Germinal center (tissue), 1 donor: ENCODE results near the gene EDARADD.

Source experiments
- DNase-seq: peaks from one replicate; pipeline ENCODE4 v3.0.0; 2012; ENCODE audit warnings: mixed read lengths, low spot score

The EDARADD gene

DNA sequence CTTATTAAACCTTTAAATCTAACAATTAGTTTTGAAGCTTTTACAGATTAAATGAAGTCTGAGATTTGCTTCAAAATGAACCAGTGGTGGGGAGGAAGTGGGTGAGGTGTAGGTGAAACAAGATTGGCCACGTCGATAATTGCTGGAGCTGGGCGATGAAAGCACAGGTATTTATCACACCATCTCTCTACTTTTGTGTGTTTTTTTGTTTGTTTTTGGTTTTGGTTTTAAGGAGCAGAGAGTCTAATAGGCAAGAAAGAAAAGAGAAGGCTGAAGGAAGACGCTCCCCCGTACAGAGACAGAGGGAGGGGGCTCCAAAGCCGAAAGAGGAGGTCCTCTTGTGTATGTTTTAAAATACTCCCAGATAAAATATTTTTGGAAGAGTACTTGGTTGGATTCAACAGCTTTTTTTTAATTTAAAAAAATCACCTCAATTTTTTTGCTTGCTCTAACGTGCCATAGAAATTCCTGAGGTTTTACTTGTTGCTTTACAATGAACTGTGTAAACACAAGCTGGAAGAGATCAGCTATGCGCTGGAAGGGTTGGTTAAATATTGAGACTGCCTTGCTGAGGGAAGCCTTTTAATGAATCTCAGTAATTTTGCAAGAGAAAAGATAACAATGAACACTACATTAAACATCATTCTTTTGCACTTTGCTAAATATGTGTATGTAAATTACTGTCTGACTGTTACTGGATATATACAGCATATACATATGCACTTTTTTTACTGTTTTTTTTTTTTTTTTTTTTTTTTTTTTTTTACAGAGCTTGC lies 123.0 kb downstream of the EDARADD start:
- DNase-seq = no peak

DNA sequence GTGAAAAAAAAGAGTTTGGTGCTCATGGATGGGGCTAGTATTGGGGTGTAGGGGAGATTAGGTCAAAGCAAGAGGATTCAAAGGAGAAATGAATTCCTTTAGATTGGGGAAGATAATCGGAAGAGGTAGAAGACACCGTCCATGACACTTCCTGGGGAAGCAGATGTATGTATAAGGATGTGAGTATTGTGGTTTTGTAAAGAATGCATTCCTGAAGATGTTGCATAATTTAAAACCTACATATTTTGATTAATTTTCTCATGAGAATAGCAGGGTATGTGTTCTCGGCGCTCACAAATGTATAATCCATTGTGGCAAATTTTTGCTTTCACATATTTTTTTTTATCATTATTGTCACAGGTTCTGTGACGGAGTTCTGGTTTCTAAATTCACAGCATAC lies 124.2 kb downstream of the EDARADD start:
- no peak for DNase-seq

DNA sequence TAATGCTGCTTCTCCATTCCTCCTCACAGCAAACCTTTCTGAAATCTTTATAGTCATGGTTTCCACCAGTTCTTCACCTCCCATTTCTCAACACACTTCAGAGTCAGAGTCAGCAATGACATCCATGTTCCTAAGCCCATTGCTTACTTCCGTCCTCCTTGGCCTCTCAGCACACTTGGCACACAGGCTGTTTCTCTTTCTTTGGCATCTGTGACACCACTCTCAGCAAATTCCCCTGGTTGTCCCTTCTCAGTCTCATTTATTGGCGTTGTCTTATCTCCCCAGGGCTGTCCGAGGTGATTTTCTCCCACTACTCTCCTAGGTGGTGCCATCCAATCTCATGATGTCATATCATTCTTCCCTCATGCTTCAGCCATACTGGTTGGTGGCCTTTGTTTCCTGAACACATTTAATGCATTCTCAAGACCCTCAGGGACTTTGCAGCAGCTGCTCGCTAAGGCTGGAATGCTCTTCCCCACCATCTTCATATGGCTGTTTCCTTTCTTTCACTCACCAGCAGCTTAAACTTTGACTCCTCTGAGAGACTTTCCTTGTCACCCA lies 126.4 kb downstream of the EDARADD start:
- no peak for DNase-seq

DNA sequence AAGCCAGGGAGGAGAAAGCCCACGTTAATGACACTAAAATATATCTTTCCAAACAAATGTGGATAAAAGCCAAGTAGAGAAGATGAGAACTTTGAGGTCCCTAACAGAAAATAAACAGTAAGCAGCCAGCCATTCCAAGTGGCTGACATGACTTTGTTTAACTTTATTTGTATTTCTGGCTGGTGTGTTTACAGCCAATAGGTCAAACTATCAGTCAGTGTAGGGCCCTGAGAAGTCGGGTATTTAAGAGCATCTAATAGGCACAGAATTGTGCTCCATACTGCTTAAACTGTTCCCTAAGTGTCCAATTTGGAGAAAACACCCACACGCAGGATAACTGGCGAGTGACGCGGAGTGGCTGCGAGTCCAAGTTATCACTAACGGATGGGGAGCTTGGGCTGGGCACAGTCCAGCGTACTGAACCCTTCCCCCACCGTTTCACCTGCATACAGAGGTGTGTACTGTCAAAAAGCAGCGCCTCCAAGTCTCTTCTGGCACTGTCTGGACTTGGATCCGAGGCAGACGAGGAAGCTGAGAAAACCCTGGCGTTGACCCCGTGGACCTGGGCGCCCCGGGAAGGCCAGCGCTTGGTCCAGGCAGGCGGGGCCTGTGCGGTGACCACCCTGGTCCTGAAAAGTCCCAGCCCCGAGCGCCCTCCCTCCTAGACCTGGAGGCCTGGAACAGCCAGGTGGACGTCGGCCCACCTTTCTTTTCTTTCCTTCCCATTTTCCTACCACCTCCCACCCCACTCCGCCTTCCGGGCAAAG lies 129.0 kb downstream of the EDARADD start:
- DNase-seq = no peak

DNA sequence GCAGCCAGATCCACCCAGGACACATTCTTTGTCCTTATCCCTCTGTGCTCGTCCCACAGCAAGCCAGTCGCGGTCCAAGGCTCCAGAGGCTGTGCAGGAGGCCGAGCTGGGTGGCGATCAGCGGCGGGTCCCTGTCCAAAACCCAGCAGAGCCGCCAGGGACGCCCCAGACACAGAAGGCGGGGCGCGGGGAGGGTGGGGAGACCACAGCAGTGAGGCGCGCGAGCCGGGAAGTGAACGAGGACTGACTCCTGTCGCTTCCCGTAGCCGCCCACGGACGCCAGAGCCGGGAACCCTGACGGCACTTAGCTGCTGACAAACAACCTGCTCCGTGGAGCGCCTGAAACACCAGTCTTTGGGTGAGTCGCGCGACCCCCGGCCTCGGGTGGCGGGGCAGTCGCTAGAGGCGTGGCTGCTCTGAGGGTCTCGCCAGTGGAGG lies 129.6 kb downstream of the EDARADD start, which contains the start of gene LGALS8:
Gene LGALS8, plus strand, starts transcription at position 279 of the 438 bp plus-strand sequence. CDS start 2,089 bp downstream, outside the sequence.
- peak; percentile 83 for DNase-seq

DNA sequence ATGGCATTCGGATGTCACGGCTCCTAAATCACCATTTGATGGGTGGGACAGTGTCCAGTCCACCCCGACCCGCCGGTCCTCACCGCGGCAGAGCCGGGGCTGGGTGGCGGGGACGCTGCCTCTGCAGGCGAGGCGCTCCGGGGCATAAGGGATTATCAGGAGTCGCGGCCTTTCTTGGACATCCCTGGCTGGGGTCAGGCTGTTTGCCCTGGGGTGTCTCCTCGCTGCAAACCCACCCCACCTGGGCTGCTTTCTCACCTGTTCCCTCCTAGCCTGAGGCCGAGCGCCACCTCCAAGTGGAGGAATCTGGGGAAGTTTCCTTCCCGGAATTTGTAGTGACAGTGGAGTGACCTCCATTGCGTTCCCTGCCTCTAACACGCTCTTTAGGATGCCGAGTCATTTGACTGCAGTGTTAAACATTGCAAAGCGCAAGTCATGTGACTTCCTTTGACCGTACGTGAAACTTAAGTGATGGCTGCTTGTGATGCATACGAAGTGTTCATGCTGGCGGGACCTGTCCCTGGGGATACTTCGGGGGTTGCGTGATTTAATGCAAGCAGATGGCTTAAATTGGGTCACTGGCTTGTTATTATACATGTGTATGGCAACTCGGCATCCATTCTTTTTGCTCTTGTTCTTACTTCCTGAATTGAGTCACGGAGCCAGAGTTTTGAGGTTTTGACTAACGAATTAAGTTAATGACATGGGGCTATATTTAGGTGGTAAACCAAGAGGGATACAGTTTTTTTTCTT lies 130.2 kb downstream of the EDARADD start:
- DNase-seq = peak; percentile 79

DNA sequence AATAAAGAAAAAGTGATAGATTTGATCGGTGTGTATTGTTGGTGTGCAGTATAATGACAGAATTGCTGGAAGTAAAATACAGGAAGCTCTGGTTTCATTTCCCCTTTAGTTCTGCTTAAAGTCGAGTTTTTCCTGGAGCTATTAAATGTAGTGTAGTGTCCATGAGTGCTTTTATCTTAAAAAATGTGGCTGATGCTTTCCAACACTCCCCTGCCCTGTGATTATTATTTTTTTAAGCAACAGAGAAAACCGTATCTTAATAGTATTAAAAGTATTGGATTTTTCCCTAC lies 130.8 kb downstream of the EDARADD start:
- no peak for DNase-seq

DNA sequence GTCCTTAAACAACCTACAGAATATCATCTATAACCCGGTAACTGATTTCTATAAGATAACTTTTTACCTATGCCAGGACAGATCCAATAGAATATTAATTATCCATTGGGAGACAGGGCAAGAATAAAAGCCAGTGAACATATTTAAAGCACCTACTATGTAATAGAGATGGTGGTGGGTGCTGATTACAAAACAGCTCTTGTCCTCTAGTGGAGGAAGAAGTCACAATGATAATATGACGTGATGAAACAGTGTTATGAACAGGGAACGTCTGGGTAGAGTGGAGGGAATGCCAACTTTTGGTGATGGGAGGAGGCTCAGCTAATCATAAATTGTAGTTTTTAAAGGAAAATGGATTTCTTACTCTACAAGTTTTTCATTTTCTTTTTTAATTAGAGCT lies 132.0 kb downstream of the EDARADD start:
- DNase-seq = no peak

DNA sequence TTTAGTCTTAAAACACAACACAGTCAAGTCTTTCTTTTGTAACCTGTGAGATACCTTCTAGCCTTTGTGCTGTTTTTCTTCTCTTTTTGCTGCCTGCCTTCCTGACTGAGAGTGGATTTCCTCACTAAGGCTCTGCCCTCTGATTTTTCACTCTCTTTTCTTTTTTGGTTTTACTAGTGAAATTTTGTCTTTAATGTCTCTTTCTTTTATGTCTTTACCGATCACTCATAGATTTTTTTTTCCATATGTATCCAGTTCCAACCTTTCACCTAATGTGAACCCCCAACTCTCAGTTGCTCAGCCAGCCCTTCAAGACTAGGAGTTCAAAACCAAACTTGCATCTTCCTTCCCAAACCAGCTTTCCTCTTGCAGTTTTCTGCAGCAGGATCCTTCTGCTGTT lies 136.2 kb downstream of the EDARADD start:
- DNase-seq = no peak

DNA sequence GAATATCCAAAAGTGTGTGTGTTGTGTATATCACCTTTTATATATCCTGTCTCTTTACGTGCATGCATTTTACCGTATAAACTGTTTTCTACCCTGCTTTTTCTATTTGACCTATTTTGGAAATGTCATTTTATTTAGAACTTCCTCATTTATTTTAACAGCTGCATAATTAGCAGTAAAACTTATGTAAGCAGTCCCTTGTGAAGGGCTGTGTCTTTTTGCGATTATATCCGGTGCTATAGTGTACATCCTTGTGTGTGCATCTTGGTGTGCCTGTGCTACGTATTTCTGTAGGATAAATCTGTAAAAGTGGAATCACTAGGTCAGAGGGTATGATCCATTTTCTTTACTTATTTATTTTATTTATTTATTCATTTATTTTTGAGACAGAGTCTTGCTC lies 136.9 kb downstream of the EDARADD start:
- peak; percentile 50 for DNase-seq

DNA sequence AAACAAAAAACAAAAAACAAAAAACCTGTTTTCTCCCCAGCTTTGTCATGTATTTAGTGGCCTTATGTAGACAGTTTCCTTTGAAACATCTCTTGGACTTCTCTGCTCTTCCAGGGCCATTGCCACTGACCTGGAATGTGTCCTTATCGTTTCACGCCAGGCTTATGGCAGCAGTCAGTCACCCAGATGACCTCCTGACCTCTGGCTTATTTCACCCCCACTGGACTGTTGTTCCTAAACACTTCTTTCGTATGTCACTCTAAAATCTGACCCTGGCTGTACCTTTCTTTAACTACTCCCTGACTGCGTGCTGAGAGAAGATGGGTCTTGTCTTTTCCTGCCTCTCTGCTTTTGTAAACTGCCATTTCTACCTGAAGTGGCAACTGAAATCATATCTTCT lies 138.8 kb downstream of the EDARADD start:
- DNase-seq = no peak

DNA sequence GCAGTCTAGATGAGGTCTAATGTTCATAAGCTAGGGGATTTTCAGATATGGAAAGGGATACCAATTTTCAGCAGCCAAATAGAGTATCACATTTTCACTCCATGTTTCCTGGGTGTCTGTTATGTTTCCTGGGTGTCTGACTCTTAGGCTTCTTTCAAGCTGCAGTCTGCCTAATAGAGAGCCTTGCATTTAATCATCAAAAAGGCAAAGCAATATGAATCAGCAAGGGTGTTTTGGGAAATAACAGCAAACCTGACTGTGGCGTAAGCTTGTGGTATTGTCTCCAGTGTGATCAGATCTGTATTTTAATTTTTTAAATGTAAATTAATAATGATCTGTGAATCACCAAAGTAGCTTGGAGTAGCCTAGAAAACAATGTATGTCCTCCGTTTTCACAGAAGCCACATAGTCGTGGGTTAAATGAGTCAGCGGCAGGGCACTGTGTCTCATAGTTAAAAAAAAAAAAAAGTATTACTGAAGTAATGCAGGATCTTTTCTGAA lies 140.1 kb downstream of the EDARADD start:
- DNase-seq = no peak
